Measurements from ENCODE around the gene IL1RN.

Gene IL1RN

DNA sequence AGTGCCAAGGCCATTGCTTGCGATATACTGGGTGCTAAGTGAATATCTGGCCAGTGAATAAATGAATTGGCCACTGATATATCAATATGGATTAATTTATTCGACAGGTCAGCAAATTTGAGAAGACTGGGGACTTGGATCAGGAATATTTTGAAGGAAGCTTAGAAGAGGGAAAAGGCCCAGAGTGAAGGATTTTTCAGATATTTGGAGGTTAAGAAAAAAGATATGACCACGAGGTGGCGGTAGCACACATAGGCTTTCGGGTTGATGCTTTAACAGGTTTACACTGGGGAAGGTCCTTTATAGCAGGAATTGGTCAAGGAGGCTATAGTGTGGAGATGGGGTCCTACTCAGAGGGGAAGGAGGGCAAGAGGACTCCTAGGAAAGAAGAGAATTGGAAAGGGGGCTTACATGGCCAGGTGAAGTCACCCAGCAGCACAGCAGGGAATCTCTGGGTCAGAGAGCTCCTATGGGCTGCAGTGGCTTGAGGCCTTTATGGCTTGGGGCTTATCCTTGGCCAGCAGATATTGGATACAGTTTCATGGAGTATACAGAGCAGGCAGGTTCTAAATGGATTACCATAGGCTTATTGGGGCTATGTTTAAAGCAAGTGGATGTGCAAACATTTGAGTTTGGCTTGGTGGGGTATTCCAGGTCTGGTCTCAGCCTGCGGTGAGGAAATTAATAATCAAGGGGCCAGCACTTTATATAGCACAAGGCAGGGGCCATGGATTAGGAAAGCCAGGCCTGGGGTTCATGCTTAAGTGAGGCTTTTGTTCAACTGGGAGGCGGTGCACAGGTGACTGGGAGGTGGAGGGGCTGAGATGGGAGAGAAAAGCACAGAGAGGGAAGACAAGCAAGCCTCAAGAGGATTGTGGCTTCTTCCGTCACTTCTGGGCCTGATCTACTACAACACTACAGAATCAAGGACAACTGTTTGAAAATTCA is 9.7 kb downstream of the IL1RN start:
- no peak overlapping the region for H3K4me3 ChIP-seq (ENCODE audit: low read depth in 1 of 5, low read length in 5 of 5)
- H3K27me3 ChIP-seq (ENCODE audit: control insufficient read depth in 5 of 5, insufficient read depth in 4 of 5, low read length in 5 of 5): no peaks in the 10 kb centered on the region
- H3K27ac ChIP-seq (ENCODE audit: low read depth, low read length): no peak overlapping the region
- no peaks in the 10 kb centered on the region for H3K9me3 ChIP-seq (ENCODE audit: control insufficient read depth in 5 of 5, low read length in 5 of 5)
- peaks cover 0 to 5% (median 0%) of the 10 kb centered on the region in 5 donors for H3K36me3 ChIP-seq (ENCODE audit: control insufficient read depth in 5 of 5, insufficient read depth in 5 of 5, low read length in 5 of 5)
- H3K4me1 ChIP-seq (ENCODE audit: control insufficient read depth in 5 of 5, insufficient read depth in 5 of 5, low read length in 5 of 5): no peaks in the 10 kb centered on the region
- H3K9ac ChIP-seq (ENCODE audit: low read length in 5 of 5): no peak overlapping the region

DNA sequence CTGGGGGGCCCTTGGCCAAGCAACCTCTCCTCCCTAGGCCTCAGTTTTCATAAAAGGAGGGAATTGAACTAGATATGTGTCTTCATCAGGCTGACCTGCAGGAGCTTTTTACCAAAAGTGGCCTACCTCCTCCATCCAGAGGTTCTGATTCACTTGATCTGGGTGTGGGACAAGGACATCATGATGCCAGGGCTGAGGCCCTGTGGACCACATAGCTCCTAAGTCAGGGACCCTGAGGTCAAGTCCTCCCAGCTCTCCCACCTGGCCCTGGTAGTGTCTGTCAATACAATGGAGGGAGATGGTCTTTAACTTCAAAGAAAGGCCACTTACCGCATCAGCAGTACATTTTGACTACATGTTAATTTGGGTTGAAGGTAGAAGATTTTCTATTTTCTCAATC is 10.4 kb downstream of the IL1RN start:
- no peak overlapping the region for H3K9ac ChIP-seq (ENCODE audit: low read length in 5 of 5)
- H3K9me3 ChIP-seq (ENCODE audit: control insufficient read depth in 5 of 5, low read length in 5 of 5): no peaks in the 10 kb centered on the region
- H3K27me3 ChIP-seq (ENCODE audit: control insufficient read depth in 5 of 5, insufficient read depth in 4 of 5, low read length in 5 of 5): no peaks in the 10 kb centered on the region
- peaks cover 0 to 3% (median 0%) of the 10 kb centered on the region in 5 donors for H3K36me3 ChIP-seq (ENCODE audit: control insufficient read depth in 5 of 5, insufficient read depth in 5 of 5, low read length in 5 of 5)
- H3K4me3 ChIP-seq (ENCODE audit: low read depth in 1 of 5, low read length in 5 of 5): no peak overlapping the region
- no peak overlapping the region for H3K27ac ChIP-seq (ENCODE audit: low read depth, low read length)
- no peaks in the 10 kb centered on the region for H3K4me1 ChIP-seq (ENCODE audit: control insufficient read depth in 5 of 5, insufficient read depth in 5 of 5, low read length in 5 of 5)

DNA sequence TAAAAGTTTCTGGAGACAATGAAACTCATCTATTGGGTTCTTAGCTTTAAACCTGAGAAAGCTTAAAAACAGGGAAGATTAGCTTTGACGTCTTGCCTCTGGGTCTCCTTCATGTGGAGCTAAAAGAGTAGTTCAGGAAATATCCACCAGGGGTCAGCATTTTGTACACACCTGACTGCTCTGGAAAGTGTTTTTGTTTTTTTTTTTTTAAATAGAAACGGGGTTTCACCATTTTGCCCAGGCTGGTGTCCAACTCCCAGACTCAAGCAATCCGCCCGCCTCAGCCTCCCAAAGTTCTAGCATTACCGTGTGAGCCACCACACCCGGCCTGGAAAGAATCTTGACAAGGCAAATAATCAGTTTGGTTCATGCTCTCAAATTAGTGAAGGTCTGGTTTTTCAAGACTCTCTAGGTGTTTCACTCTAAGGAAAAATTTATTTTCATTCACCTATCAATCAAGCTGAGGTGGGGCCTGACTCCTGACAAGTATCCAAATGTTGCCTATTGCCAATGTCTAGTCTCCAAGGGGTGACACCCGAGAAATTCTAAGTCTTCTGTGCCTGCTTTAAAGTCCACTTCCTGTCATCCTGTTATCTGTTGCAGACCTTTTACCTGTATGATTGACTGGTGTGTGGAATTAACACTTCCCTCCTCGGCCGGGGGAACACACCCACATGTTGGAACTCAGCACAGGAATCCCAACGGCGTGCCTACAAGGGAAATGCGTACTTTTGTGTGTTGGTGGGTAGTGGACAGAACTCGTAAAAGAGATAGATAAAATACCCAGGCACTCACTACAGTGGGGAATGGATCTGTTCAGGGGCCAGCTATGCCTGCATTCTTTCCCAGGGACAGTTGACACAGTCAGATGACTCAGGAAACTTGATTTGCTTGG is 11.3 kb downstream of the IL1RN start:
- no peak overlapping the region for H3K4me3 ChIP-seq (ENCODE audit: low read depth in 1 of 5, low read length in 5 of 5)
- no peaks in the 10 kb centered on the region for H3K4me1 ChIP-seq (ENCODE audit: control insufficient read depth in 5 of 5, insufficient read depth in 5 of 5, low read length in 5 of 5)
- no peaks in the 10 kb centered on the region for H3K27me3 ChIP-seq (ENCODE audit: control insufficient read depth in 5 of 5, insufficient read depth in 4 of 5, low read length in 5 of 5)
- no peak overlapping the region for H3K27ac ChIP-seq (ENCODE audit: low read depth, low read length)
- no peak overlapping the region for H3K9ac ChIP-seq (ENCODE audit: low read length in 5 of 5)
- H3K9me3 ChIP-seq (ENCODE audit: control insufficient read depth in 5 of 5, low read length in 5 of 5): no peaks in the 10 kb centered on the region
- no peaks in the 10 kb centered on the region for H3K36me3 ChIP-seq (ENCODE audit: control insufficient read depth in 5 of 5, insufficient read depth in 5 of 5, low read length in 5 of 5)

DNA sequence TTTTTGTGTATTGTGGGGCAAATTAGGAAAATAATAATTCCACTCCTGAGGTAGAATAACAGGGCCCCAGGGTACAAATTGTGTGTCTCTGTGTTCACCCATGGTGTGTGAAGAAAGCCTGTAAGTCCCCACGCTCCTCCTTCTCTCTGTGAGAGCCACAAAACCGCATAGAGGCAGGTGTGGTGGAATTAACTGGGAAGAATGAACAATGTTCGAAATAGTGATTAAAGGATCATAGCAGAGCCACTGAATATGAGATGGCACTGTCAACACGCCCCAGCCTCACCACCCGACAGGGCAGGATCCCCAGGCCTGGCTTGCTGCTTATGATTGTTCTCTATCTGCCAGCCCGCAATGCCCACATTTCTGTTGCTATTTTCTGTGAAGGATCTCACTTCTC is 14.1 kb downstream of the IL1RN start:
- Histone ChIP-seq H3K36me3 (ENCODE audit: control insufficient read depth in 5 of 5, insufficient read depth in 5 of 5, low read length in 5 of 5) (no peaks in the 10 kb centered on the region), H3K27me3 (ENCODE audit: control insufficient read depth in 5 of 5, insufficient read depth in 4 of 5, low read length in 5 of 5) (no peaks in the 10 kb centered on the region), H3K9ac (ENCODE audit: low read length in 5 of 5) (no peak overlapping the region), H3K27ac (ENCODE audit: low read depth, low read length) (no peak overlapping the region), H3K4me1 (ENCODE audit: control insufficient read depth in 5 of 5, insufficient read depth in 5 of 5, low read length in 5 of 5) (no peaks in the 10 kb centered on the region), H3K4me3 (ENCODE audit: low read depth in 1 of 5, low read length in 5 of 5) (no peak overlapping the region), H3K9me3 (ENCODE audit: control insufficient read depth in 5 of 5, low read length in 5 of 5) (peaks cover 0 to 2% (median 0%) of the 10 kb centered on the region in 5 donors)

DNA sequence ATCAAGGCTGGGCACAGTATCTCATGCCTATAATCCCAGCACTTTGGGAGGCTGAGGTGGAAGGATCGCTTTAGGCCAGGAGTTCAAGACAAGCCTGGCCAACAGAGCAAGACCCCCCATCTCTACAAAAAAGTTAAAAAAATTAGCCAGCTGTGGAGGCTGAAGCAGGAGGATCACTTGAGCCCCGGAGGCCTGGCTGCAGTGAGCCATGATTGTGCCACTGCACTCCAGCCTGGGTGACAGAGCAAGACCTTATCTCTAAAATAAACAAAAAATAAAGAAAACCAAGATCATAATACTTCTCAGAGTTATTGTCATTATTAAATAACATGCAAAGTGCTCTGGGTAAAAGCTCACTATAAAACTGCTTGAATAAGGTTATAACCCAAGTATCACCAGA is 14.9 kb downstream of the IL1RN start:
- Histone ChIP-seq H3K27ac (ENCODE audit: low read depth, low read length) (no peak overlapping the region), H3K9ac (ENCODE audit: low read length in 5 of 5) (no peak overlapping the region), H3K4me3 (ENCODE audit: low read depth in 1 of 5, low read length in 5 of 5) (no peak overlapping the region), H3K27me3 (ENCODE audit: control insufficient read depth in 5 of 5, insufficient read depth in 4 of 5, low read length in 5 of 5) (no peaks in the 10 kb centered on the region), H3K36me3 (ENCODE audit: control insufficient read depth in 5 of 5, insufficient read depth in 5 of 5, low read length in 5 of 5) (no peaks in the 10 kb centered on the region), H3K4me1 (ENCODE audit: control insufficient read depth in 5 of 5, insufficient read depth in 5 of 5, low read length in 5 of 5) (no peaks in the 10 kb centered on the region), H3K9me3 (ENCODE audit: control insufficient read depth in 5 of 5, low read length in 5 of 5) (peaks cover 0 to 2% (median 0%) of the 10 kb centered on the region in 5 donors)

DNA sequence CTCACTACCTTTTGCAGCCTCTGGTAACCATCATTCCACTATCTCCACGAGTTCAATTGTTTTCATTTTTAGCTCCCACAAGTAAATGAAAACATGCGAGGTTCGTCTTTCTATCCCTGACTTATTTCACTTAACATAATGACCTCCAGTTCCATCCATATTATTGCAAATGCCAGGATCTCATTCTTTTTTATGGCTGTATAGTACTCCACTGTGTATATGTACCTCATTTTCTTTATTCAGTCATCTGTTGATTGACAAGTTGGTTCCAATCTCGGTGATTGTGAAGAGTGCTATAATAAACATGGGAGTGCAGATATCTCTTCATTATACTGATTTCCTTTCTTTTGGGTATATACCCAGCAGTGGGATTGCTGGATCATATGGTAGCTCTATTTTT is 16.9 kb downstream of the IL1RN start:
- Histone ChIP-seq H3K9ac (ENCODE audit: low read length in 5 of 5) (no peak overlapping the region), H3K27ac (ENCODE audit: low read depth, low read length) (no peak overlapping the region), H3K36me3 (ENCODE audit: control insufficient read depth in 5 of 5, insufficient read depth in 5 of 5, low read length in 5 of 5) (no peaks in the 10 kb centered on the region)

DNA sequence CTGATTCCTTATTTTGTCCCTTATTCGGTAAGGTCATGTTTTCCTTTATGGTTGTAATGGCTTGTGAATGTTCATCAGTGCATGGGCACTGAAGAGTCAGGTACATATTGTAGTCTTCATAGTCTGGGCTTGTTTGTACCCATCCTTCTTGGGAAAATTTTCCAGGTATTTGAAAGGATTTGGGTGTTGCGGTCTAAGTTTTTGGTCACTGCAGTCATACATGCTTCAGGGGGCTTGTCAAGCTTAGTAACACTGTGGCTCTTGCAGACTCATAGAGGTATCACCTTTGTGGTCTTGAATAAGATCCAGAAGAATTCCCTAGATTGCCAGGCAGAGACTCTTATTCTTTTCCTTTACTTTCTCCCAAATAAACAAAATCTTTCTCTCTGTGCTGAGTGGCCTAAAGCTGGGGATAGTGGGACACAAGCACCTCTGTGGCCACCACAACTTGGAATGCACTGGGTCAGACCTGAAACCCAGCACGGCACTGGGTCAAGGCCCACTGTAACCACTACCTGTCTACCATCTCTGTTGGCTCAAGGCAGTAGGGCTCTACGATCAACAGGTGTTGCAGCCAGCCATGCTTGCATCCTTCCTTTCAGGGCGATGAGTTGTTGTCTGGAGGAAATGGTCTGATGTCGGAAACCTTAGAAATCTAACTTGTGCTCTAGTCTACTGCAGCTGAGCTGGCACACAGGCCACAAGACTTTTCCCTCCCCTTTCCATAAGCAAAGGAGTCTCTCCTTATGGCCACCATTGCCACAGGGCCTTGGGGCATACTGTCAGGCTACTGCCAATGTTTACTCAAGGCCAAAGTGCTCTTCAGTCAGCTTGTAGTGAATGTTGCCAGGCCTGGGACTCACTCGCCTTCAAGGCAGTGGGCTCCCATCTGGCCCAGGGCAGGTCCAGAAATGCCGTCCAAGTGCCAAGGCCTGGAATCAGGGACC is 21.5 kb downstream of the IL1RN start:
- Histone ChIP-seq H3K36me3 (ENCODE audit: control insufficient read depth in 5 of 5, insufficient read depth in 5 of 5, low read length in 5 of 5) (no peaks in the 10 kb centered on the region), H3K4me1 (ENCODE audit: control insufficient read depth in 5 of 5, insufficient read depth in 5 of 5, low read length in 5 of 5) (no peaks in the 10 kb centered on the region), H3K9ac (ENCODE audit: low read length in 5 of 5) (no peak overlapping the region), H3K27me3 (ENCODE audit: control insufficient read depth in 5 of 5, insufficient read depth in 4 of 5, low read length in 5 of 5) (no peaks in the 10 kb centered on the region), H3K4me3 (ENCODE audit: low read depth in 1 of 5, low read length in 5 of 5) (no peak overlapping the region), H3K9me3 (ENCODE audit: control insufficient read depth in 5 of 5, low read length in 5 of 5) (peaks cover 0 to 2% (median 0%) of the 10 kb centered on the region in 5 donors), H3K27ac (ENCODE audit: low read depth, low read length) (no peak overlapping the region)

More for the DNA sequence above, 16.9 kb downstream of the IL1RN start:
- no peaks in the 10 kb centered on the region for H3K27me3 ChIP-seq (ENCODE audit: control insufficient read depth in 5 of 5, insufficient read depth in 4 of 5, low read length in 5 of 5)
- H3K9me3 ChIP-seq (ENCODE audit: control insufficient read depth in 5 of 5, low read length in 5 of 5): peaks cover 0 to 2% (median 0%) of the 10 kb centered on the region in 5 donors
- no peak overlapping the region for H3K4me3 ChIP-seq (ENCODE audit: low read depth in 1 of 5, low read length in 5 of 5)
- H3K4me1 ChIP-seq (ENCODE audit: control insufficient read depth in 5 of 5, insufficient read depth in 5 of 5, low read length in 5 of 5): no peaks in the 10 kb centered on the region

DNA sequence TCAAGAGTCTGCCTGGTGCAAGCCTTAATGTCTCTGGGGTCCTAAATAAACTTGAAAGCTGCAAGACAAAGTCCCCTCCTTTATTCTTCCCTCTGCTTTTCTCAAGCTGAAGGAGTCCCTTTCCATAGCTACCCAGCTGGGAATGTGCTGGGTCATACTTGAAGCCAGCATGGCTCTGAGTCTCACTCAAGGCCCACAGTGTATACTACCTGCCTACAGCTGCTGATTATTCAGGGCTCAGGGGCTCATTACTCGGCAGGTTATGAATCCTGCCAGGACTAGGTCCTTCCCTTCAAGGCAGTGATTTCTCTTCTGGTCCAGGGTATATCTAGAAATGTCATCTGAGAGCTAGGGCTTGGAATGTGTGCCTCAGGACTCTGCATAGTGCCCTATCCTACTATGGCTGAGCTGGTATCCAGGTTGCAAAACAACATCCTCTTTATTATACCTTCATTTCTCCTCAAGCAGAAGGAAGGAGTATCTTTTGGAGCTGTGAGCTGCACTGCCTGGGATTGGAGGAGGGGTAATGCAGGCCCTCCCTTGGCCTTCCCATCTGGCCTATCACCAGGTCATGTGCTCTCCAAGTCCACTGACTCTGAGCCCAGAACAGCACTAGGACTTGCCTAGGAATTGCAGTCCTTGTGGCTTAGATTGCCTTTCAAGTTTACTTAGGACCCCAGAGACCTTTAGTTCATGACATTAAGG is 22.3 kb downstream of the IL1RN start:
- H3K4me1 ChIP-seq (ENCODE audit: control insufficient read depth in 5 of 5, insufficient read depth in 5 of 5, low read length in 5 of 5): no peaks in the 10 kb centered on the region
- no peaks in the 10 kb centered on the region for H3K27me3 ChIP-seq (ENCODE audit: control insufficient read depth in 5 of 5, insufficient read depth in 4 of 5, low read length in 5 of 5)
- no peak overlapping the region for H3K9ac ChIP-seq (ENCODE audit: low read length in 5 of 5)
- no peak overlapping the region for H3K4me3 ChIP-seq (ENCODE audit: low read depth in 1 of 5, low read length in 5 of 5)
- H3K36me3 ChIP-seq (ENCODE audit: control insufficient read depth in 5 of 5, insufficient read depth in 5 of 5, low read length in 5 of 5): no peaks in the 10 kb centered on the region
- no peak overlapping the region for H3K27ac ChIP-seq (ENCODE audit: low read depth, low read length)
- H3K9me3 ChIP-seq (ENCODE audit: control insufficient read depth in 5 of 5, low read length in 5 of 5): no peaks in the 10 kb centered on the region

DNA sequence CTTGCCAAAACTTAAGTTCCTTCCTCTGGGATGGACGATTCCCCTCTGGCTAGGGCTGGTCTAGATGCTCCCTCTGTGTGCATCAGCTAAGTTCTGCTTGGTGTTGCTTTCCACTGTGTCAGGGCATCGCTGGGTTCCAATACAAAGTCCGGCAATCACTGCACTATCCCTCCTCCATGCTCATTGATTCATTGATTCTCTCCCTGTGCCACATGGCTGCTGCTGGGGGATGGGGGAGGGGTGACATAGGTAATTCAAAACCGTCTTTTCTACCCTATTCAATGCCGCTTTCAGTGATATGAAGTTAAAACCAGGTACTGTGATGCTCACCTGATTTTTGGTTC is 22.8 kb downstream of the IL1RN start:
- no peaks in the 10 kb centered on the region for H3K27me3 ChIP-seq (ENCODE audit: control insufficient read depth in 5 of 5, insufficient read depth in 4 of 5, low read length in 5 of 5)
- H3K9me3 ChIP-seq (ENCODE audit: control insufficient read depth in 5 of 5, low read length in 5 of 5): no peaks in the 10 kb centered on the region
- no peak overlapping the region for H3K27ac ChIP-seq (ENCODE audit: low read depth, low read length)
- H3K4me3 ChIP-seq (ENCODE audit: low read depth in 1 of 5, low read length in 5 of 5): no peak overlapping the region
- no peaks in the 10 kb centered on the region for H3K36me3 ChIP-seq (ENCODE audit: control insufficient read depth in 5 of 5, insufficient read depth in 5 of 5, low read length in 5 of 5)
- no peak overlapping the region for H3K9ac ChIP-seq (ENCODE audit: low read length in 5 of 5)
- no peaks in the 10 kb centered on the region for H3K4me1 ChIP-seq (ENCODE audit: control insufficient read depth in 5 of 5, insufficient read depth in 5 of 5, low read length in 5 of 5)

Measured in subcutaneous abdominal adipose tissue (tissue), 5 donors.